Stimulated activated CD8-positive, alpha-beta memory T cell treated with anti-CD3 and anti-CD28 coated beads, Interleukin-15, amount 100 ng/mL, for 48 hours (primary cell): ENCODE data around the gene KLHL40.

Experiments
- DNase-seq, 2 donors: peaks; one replicate each; pipeline ENCODE4 v3.0.0-alpha.2; 2020; ENCODE audit warnings: low read depth in 2 of 2

KLHL40 gene

GRCh38 chr3:42704136-42704841 lies 19.0 kb downstream of the KLHL40 start:
- DNase-seq = no peak

GRCh38 chr3:42705058-42705767 lies 19.9 kb downstream of the KLHL40 start:
- DNase-seq = no peak

GRCh38 chr3:42705962-42706585 lies 20.7 kb downstream of the KLHL40 start:
- DNase-seq = no peak

GRCh38 chr3:42706721-42707619 lies 21.6 kb downstream of the KLHL40 start:
- DNase-seq = no peak

GRCh38 chr3:42707620-42708355 lies 22.5 kb downstream of the KLHL40 start:
- DNase-seq = no peak

- no peak for DNase-seq
These were observed 23.3 kb downstream of the KLHL40 start for GRCh38 chr3:42708611-42709151.

- no peak for DNase-seq
These were observed 24.3 kb downstream of the KLHL40 start for GRCh38 chr3:42709621-42710020.

GRCh38 chr3:42710323-42711021 lies 25.1 kb downstream of the KLHL40 start:
- DNase-seq = no peak

GRCh38 chr3:42711491-42712343 lies 26.4 kb downstream of the KLHL40 start:
- DNase-seq = no peak

- DNase-seq = no peak
These were observed 27.0 kb downstream of the KLHL40 start for GRCh38 chr3:42712344-42712648.

GRCh38 chr3:42712688-42713372 lies 27.5 kb downstream of the KLHL40 start:
- DNase-seq = no peak

GRCh38 chr3:42713747-42714146 lies 28.4 kb downstream of the KLHL40 start:
- DNase-seq = no peak

GRCh38 chr3:42714171-42714852 lies 29.0 kb downstream of the KLHL40 start:
- DNase-seq = no peak

- no peak for DNase-seq
These were observed 32.0 kb downstream of the KLHL40 start for GRCh38 chr3:42717306-42717705.

- no peak for DNase-seq
These were observed 33.0 kb downstream of the KLHL40 start for GRCh38 chr3:42718338-42718737.

GRCh38 chr3:42719002-42719401 lies 33.7 kb downstream of the KLHL40 start:
- no peak for DNase-seq

GRCh38 chr3:42720126-42720525 lies 34.8 kb downstream of the KLHL40 start:
- DNase-seq = no peak

- no peak for DNase-seq
These were observed 36.4 kb downstream of the KLHL40 start for GRCh38 chr3:42721690-42722089.
